SW480 (cell line): ENCODE data around the gene GSTO2.
A peak's percentile ranks its signal among the peaks of the same experiment; 100 is the strongest.

Source experiments
- DNase-seq: peaks from one replicate; pipeline ENCODE4 v3.0.0-alpha.2; 2016; ENCODE audit warnings: low spot score

The GSTO2 gene

DNA sequence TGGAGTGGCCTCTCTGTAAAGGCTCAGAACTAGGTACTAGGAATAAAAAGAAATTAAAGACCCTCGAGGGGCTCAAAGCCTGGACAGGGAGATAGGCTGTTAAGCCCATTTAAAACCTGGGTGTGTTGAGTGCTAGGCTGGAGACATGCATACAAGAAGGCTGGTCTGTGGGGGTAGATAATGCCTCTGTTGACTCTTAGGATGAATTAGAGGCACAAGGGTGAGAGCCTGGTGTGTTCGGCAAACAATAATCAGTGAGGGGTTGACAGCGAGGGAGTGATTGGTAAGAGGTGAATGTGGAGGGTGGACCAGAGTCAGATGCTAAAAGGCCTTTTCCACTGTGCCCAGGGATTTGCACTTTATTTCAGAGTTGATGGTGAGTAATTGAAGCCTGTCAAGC is 12.7 kb downstream of the GSTO2 start:
- no peak for DNase-seq

- no peak for DNase-seq
These were observed 15.9 kb downstream of the GSTO2 start for GRCh38 chr10:104284846-104285245.

DNA sequence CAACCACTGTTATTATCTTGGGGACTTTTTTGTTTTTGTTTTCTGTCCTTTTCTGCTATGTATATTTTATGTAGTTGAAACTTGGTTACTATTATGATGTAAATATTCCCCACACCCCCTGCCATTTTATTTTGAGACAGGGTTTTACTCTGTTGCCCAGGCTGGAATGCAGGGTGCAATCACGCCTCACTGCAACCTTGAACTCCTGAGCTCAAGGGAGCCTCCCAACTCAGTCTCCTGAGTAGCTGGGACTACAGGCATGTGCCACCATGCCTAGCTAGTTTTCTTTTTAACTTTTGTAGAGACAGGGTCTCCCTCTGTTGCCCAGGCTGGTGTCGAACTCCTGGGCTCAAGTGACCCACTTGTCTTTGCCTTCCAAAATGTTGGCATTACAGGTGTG is 18.0 kb downstream of the GSTO2 start:
- no peak for DNase-seq

DNA sequence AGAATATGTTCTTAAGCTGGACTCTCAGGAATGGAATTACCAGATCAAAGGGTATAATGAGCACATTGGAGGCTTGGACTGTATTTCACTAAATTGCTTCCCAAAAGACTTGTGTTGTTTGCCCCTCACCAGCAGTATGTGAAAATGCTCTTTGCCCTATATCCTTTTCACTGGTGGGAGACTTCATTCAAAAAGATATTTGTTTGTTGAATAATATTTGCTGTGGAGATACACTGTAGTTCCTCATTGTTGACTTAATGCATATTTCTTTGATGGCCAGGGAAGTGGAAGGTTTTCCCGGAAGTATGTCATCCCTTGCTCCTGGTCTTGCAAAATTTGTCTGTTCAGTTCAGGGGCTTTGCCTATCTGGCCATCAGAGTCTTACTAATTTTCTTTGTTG is 19.4 kb downstream of the GSTO2 start:
- DNase-seq: no peak

GRCh38 chr10:104291439-104291951 is 22.5 kb downstream of the GSTO2 start:
- DNase-seq: peak; percentile 85

GRCh38 chr10:104293011-104293410 is 24.0 kb downstream of the GSTO2 start:
- no peak for DNase-seq

DNA sequence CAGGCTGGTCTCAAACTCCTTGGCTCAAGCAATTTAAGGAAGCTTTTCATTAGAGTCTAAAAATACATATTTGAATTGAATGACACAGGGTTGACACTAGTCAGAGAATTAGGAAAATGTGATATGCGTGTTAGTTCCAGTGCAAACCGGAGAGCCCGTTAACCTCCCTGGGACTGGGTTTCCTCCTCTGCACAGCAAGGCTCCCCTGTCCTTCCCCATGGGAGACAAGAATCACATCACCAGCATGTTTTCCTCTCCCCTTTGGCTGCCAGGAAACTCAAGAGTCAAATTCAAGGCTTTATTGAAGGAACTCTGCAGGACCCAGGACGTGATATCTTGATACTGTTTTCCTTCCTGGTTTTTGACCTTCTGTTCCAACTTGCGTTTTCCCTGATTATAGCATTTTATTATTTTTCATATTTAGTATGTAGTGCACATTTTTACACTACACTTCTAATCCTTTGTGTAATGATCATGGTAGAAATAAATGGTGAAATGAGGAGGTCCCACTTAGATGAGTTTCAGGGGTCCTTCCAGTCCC is 24.9 kb downstream of the GSTO2 start:
- DNase-seq: no peak

GRCh38 chr10:104296687-104297436 is 27.9 kb downstream of the GSTO2 start:
- DNase-seq: no peak

GRCh38 chr10:104297697-104298660 is 29.0 kb downstream of the GSTO2 start:
- DNase-seq: no peak

- DNase-seq: no peak
These were observed 30.3 kb downstream of the GSTO2 start for GRCh38 chr10:104299031-104299904.

- DNase-seq: no peak
These were observed 31.2 kb downstream of the GSTO2 start for GRCh38 chr10:104300002-104300735.

DNA sequence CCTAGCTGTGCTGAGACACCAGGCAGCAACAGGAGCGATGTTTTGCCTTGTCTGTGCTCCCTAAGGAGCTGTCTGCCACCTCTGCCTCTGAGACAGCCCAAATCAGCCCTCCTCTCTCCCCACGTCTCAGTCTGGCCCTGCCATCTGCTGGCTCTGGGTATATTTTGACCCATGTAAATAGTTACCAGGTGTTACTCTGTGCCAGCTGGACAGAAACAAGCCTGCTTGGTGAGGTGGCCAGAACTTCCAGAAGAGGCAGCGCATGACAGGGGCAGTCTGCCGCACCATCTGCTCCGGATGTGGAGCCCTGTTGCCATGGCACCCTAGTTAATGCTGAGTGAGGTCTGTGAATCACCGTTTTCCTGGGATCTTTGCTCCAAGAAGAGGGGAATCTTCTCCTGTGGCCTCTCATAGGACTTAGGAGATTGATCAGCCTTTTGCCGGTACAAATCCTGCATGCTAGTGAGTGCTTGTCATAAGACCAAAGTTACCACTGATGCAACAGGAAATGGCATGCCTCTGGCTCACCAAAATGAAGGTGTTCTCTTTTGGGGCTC is 31.8 kb downstream of the GSTO2 start:
- peak; percentile 36 for DNase-seq

DNA sequence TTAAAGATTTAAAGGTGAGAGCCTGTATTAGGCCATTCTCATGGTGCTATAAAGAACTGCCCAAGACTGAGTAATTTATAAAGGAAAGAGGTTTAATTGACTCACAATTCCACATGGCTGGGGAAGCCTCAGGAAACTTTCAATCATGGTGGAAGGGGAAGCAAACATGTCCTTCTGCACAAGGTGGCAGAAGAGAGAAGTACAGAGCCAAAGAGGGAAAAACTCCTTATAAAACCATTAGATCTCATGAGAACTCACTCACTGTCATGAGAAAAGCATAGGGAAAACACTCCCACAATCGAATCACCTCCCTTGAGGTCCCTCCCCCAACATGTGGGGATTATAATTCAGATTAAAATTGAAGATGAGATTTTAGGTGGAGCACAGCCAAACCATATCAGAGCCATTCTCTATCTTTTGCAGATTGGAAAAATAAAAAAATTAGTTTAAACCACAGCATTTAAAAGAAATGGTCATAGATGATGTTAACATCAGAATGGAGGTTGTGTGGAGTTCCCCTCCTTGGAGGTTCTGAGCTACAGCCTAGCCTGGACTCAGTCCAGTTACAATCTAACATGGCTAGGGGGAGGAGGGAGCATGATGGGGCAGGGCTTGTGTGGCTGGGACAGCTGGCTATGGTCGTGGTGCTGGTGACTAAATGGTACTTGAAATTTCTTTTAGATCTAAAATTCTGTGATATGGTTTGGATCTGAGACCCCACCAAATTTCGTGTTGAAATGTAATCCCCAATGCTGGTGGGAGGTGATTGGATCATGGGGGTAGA is 33.1 kb downstream of the GSTO2 start:
- DNase-seq: no peak

GRCh38 chr10:104303594-104304355 is 34.8 kb downstream of the GSTO2 start:
- DNase-seq: no peak

DNA sequence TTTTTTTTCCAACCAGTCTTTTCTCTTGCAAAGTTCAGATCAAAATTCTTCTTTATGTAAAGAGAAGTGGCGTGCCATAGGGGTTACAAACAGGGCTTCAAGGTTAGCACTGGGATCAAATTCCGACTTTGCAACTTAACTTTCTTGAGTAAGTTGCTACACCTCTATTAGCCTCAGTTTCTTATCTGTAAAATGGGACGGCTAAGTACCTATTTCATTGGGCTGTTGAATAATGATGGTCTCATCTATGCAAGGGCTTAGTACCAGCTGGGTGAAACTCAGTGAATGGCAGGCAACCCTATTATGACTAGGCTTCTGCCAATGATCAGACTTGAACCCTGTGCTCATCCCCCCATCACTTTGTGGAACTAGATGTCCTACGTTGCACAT is 35.4 kb downstream of the GSTO2 start:
- DNase-seq: no peak

DNA sequence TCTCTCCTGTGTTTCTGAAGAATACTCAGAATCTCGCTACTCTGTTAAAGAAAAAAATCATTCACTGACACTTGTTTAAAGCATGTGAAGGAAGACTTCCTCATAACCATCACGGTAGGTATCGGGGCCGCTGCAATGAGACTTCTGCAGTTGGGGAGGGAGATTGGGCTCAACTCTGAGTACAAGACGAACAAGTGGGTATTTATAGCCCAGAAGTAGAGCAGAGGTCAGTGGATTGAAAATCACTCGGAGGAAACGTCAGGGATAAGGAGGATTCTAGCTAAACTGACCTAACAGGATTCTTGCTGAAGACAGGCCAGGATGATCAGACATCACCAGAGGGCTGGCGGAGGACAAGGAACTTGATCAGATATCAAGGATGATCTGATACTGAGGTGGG is 35.9 kb downstream of the GSTO2 start:
- DNase-seq: no peak

GRCh38 chr10:104306897-104307296 is 37.9 kb downstream of the GSTO2 start:
- DNase-seq: no peak

GRCh38 chr10:104307576-104308438 is 38.8 kb downstream of the GSTO2 start:
- DNase-seq: no peak
